B cell (primary cell): ENCODE measurements around the gene PTPN23. TPM values are rescaled to one million over a fixed set of nuclear protein-coding genes. Genes with fewer than 3 reads are reported as not detected.

Experiments used
- ATAC-seq: fragments of 200-7000 bp; cut with Tn5 transposase; one replicate; pipeline ENCODE4 v1.10.0; 2021; ENCODE audit warnings: low read depth, mild to moderate bottlenecking, moderate number of reproducible peaks, moderate library complexity
- CTCF ChIA-PET: fragments of 350-600 bp; sonication (Branson Sonifier 250); formaldehyde crosslinking; loops from one replicate; lab custom pipeline; 2021; ENCODE audit warnings: antibody characterized with exemption, inconsistent platforms; lab: Charles Lee
- POLR2A ChIA-PET: fragments of 350-600 bp; sonication (Branson Sonifier 250); formaldehyde crosslinking; loops from one replicate; lab custom pipeline; 2021; ENCODE audit warnings: antibody characterized with exemption; lab: Charles Lee
- DNase-seq: peaks from one replicate; pipeline ENCODE4 v3.0.0; 2013
- H2AFZ ChIP-seq: 2 replicates; pipeline ENCODE4 v1.6.1; 2012; ENCODE audit warnings: mild to moderate bottlenecking, low read depth, low read length; ENCODE audit not compliant: insufficient read depth, poor library complexity, severe bottlenecking
- H3K27ac ChIP-seq, 2 donors: 1 replicate in 1 of 2; 2 replicates in 1 of 2; pipeline ENCODE4 v1.5.1; 2012 to 2013; ENCODE audit warnings: low read length in 2 of 2, mild to moderate bottlenecking in 2 of 2, moderate library complexity in 1 of 2
- H3K27me3 ChIP-seq, 4 experiments: fragments of 200-600 bp in 1 of 4; sonication (generic) in 1 of 4; replicated peaks in 1 of 4; 1 replicate in 2 of 4; 2 replicates in 2 of 4; pipeline versions ENCODE4 v1.6.1 to v1.7.0; 2013 to 2016; ENCODE audit warnings: low read length in 3 of 4, mild to moderate bottlenecking in 2 of 4, mixed read lengths in 1 of 4, moderate library complexity in 1 of 4; ENCODE audit not compliant: insufficient read depth in 4 of 4, control insufficient read depth in 3 of 4; ENCODE audit errors: control extremely low read depth in 1 of 4
- H3K36me3 ChIP-seq, 2 experiments: replicated peaks in 1 of 2; 1 replicate in 1 of 2; 2 replicates in 1 of 2; pipeline versions ENCODE4 v1.6.1 to v1.7.1; 2013; ENCODE audit warnings: low read length in 1 of 2; ENCODE audit not compliant: insufficient read depth in 2 of 2, control insufficient read depth in 1 of 2; ENCODE audit errors: control extremely low read depth in 1 of 2, extremely low read depth in 1 of 2
- H3K4me1 ChIP-seq, 2 donors: fragments of 200-600 bp in 1 of 2; sonication (generic) in 1 of 2; 1 replicate in 1 of 2; 2 replicates in 1 of 2; pipeline versions ENCODE4 v1.5.1 to v1.6.1; 2013 to 2017; ENCODE audit warnings: low read length in 2 of 2; ENCODE audit not compliant: control insufficient read depth in 2 of 2, insufficient read depth in 2 of 2
- H3K4me2 ChIP-seq: replicated peaks from 2 replicates; pipeline ENCODE3; 2012; ENCODE audit warnings: mild to moderate bottlenecking, low read depth, low read length; ENCODE audit not compliant: poor library complexity, severe bottlenecking
- H3K4me3 ChIP-seq, 5 experiments: fragments of 200-600 bp in 1 of 5; sonication (generic) in 1 of 5; 1 replicate in 3 of 5; 2 replicates in 2 of 5; pipeline versions ENCODE4 v1.5.1 to v1.7.0; 2011 to 2016; ENCODE audit warnings: low read length in 4 of 5, mild to moderate bottlenecking in 4 of 5, low read depth in 2 of 5, control low read depth in 1 of 5, moderate library complexity in 1 of 5; ENCODE audit not compliant: insufficient read depth in 1 of 5; ENCODE audit errors: control extremely low read depth in 1 of 5, extremely low read depth in 1 of 5
- H3K79me2 ChIP-seq: fragments of 200-600 bp; sonication (generic); one replicate; pipeline ENCODE4 v1.6.0; 2016; ENCODE audit warnings: low read length; ENCODE audit not compliant: control insufficient read depth, insufficient read depth
- H3K9ac ChIP-seq: fragments of 200-600 bp; sonication (generic); 2 replicates; pipeline ENCODE4 v1.6.1; 2017; ENCODE audit warnings: mild to moderate bottlenecking, low read length, moderate library complexity
- H3K9me3 ChIP-seq, 3 donors: one replicate each; pipeline versions ENCODE4 v1.6.1 to v1.7.1; 2013; ENCODE audit warnings: low read length in 2 of 3; ENCODE audit not compliant: control insufficient read depth in 2 of 3, insufficient read depth in 1 of 3; ENCODE audit errors: control extremely low read depth in 1 of 3
- H4K20me1 ChIP-seq: 2 replicates; pipeline ENCODE4 v1.6.0; 2012; ENCODE audit warnings: mild to moderate bottlenecking, low read length; ENCODE audit not compliant: insufficient read depth, control insufficient read depth, poor library complexity, severe bottlenecking
- H3K27ac Mint-ChIP-seq: one replicate; pipeline ENCODE4 v1.8.0; 2021; ENCODE audit warnings: mixed read lengths
- H3K27me3 Mint-ChIP-seq: one replicate; pipeline ENCODE4 v1.8.0; 2021; ENCODE audit warnings: mixed read lengths
- H3K4me1 Mint-ChIP-seq: one replicate; pipeline ENCODE4 v1.8.0; 2021; ENCODE audit warnings: mixed read lengths
- H3K4me3 Mint-ChIP-seq: one replicate; pipeline ENCODE4 v1.8.0; 2021; ENCODE audit warnings: mixed read lengths
- H3K9me3 Mint-ChIP-seq: one replicate; pipeline ENCODE4 v1.8.0; 2022; ENCODE audit warnings: mixed read lengths; ENCODE audit not compliant: insufficient read depth
- EZH2 ChIP-seq: IDR thresholded peaks from 2 replicates; pipeline ENCODE4 v1.6.1; 2012; ENCODE audit warnings: borderline replicate concordance, low read depth, mild to moderate bottlenecking, moderate library complexity, low read length; ENCODE audit not compliant: insufficient read depth, poor library complexity, severe bottlenecking
- WGBS: methylation state at CpG from one replicate; pipeline ENCODE4 v1.1.5; 2013; ENCODE audit warnings: missing lambda C conversion rate; ENCODE audit not compliant: insufficient coverage; 5-methylcytosine and 5-hydroxymethylcytosine counted together
- intact Hi-C: fragments of 100-400 bp; cut with micrococcal nuclease; formaldehyde crosslinking; loops from one replicate; pipeline ENCODE4 v1.10.0; 2022
- polyA plus RNA-seq: library from polyadenylated mRNA; depleted of rRNA; stranded (reverse); fragments of >200 nt; gene quantifications from 2 replicates; pipeline ENCODE4 v1.2.3, GENCODE V29; 2012
- total RNA-seq, 2 donors: library from RNA; stranded (reverse); fragments of 120-200 nt in 1 of 2; gene quantifications; 1 replicate in 1 of 2; 2 replicates in 1 of 2; pipeline versions ENCODE4 v1.2.3 to v1.2.4, GENCODE V29; 2013 to 2022
- TF ChIP-seq, protein P1 (sequence below): fragments of 200-600 bp; IDR thresholded peaks from one replicate; pipeline ENCODE4 v1.8.0; 2022; ENCODE audit warnings: antibody characterized with exemption, mild to moderate bottlenecking

Gene PTPN23
- total and polyA plus RNA-seq, 2 donors (not counting 1 experiment from before 2014, with no cell fraction given), result 21.3 to 68.8 TPM

DNA sequence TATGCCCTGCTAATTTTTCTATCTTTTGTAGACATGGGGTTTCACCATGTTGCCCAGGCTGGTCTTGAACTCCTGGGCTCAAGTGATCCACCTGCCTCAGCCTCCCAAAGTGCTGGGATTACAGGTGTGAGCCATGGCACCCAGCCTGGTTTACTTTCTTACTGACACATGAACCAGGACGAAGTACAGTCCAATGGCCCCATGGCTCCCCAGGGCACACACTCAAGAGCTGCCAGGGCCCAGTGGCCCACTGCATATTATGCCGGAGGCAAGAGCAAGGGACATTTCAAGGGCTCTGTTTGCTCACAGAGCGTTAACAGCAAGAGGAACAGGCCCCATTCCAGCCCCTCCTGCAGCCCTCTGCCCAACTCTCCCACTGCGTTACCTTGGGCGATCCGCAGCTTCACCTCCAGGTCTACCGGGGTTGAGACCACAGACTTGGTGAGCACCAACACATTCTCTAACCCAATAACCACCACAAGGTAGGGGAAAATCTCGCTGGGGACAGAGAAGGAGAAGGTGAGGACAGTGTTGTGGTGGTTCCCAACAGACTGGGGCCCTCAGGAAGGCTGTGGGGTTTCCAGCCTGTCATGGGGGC lies 42.8 kb downstream of the PTPN23 start:
- H3K4me1 ChIP-seq, result peaks cover 11 to 12% of the 10 kb centered on the region in 2 donors
- Mint-ChIP-seq H3K4me1 (peaks cover 14% of the 10 kb centered on the region), H3K4me3 (no peak overlapping the region), H3K9me3 (no peaks in the 10 kb centered on the region), H3K27ac (no peak overlapping the region), H3K27me3 (no peaks in the 10 kb centered on the region)
- H3K79me2 ChIP-seq, result no peaks in the 10 kb centered on the region
- H3K4me2 ChIP-seq, result no peak overlapping the region
- no peak overlapping the region for H3K9ac ChIP-seq
- 100% methylated on average over 5 of the region's 8 CpGs for WGBS
- H3K27ac ChIP-seq, result no peak overlapping the region
- DNase-seq (no peak), ATAC-seq (no peak)
- H3K4me3 ChIP-seq, result no peak overlapping the region
- no peaks in the 10 kb centered on the region for H3K9me3 ChIP-seq
- intact Hi-C loops, result loop anchor here (5.0 kb wide), 1 partner anchor 379 kb away; the partner anchor contains the start of gene DHX30
- peaks cover 16% of the 10 kb centered on the region for H4K20me1 ChIP-seq
- CTCF ChIA-PET, result interaction anchor here (1.1 kb wide), 1 partner anchor 52 kb away, joined by 3 read pairs; the partner anchor contains the start of gene SCAP
- H3K27me3 ChIP-seq, result no peaks in the 10 kb centered on the region
- TF ChIP-seq, protein P1, sequence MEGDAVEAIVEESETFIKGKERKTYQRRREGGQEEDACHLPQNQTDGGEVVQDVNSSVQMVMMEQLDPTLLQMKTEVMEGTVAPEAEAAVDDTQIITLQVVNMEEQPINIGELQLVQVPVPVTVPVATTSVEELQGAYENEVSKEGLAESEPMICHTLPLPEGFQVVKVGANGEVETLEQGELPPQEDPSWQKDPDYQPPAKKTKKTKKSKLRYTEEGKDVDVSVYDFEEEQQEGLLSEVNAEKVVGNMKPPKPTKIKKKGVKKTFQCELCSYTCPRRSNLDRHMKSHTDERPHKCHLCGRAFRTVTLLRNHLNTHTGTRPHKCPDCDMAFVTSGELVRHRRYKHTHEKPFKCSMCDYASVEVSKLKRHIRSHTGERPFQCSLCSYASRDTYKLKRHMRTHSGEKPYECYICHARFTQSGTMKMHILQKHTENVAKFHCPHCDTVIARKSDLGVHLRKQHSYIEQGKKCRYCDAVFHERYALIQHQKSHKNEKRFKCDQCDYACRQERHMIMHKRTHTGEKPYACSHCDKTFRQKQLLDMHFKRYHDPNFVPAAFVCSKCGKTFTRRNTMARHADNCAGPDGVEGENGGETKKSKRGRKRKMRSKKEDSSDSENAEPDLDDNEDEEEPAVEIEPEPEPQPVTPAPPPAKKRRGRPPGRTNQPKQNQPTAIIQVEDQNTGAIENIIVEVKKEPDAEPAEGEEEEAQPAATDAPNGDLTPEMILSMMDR, result no peak
- no peak for TF ChIP-seq EZH2
- no peak overlapping the region for H2AFZ ChIP-seq
- peaks cover 0 to 71% of the 10 kb centered on the region in 2 experiments for H3K36me3 ChIP-seq
- POLR2A ChIA-PET, result no interaction called here
